Measurements from ENCODE around the gene MAD1L1. TPM values are rescaled to one million over a fixed set of nuclear protein-coding genes. Genes with fewer than 3 reads are reported as not detected.

MAD1L1 gene
- total and polyA plus RNA-seq, 2 of the 4 experiments (the other 2 are of a cell fraction): 29.0 to 40.9 TPM

DNA sequence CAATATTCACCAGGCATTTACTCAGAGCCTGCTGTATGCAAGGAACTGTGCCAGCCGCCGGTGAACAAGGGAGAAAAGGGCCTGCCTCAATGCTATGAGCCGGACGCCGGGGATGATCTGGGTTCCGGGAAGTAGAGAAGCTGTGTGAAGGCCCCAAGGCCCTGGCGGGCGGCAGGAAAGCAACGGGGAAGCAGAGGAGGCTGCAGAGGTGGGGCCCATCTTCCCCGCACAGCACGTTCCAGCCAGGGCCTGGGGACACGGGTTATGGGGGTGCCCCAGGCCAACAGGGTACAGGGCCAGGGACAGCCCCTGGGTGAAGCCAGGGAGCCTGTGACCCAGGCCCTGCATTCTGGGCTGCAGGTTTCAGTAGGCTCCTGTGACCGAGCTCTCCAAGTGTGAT, 179.3 kb downstream of the MAD1L1 start:
- Histone ChIP-seq H3K4me2 (ENCODE audit: low read depth, low read length) (no peak overlapping the region), H3K9ac (ENCODE audit: low read depth, low read length) (no peak overlapping the region), H3K18ac (ENCODE audit: low read depth, low read length) (no peak overlapping the region), H3K27ac (ENCODE audit: insufficient read depth, low read length) (no peak overlapping the region), H4K91ac (ENCODE audit: insufficient read depth, low read depth, low read length) (no peak overlapping the region), H2AFZ (replicated peaks; ENCODE audit: low read length, poor library complexity) (no peak overlapping the region), H2BK15ac (ENCODE audit: low read depth, low read length) (no peak overlapping the region), H3K79me1 (ENCODE audit: low read depth in 1 of 2, low read length in 2 of 2) (peaks cover 0 to 10% of the 10 kb centered on the region in 2 experiments; a peak in 3 of 4 replicates), H3K56ac (ENCODE audit: extremely low read depth, insufficient read depth, low read length) (no peak overlapping the region), H2BK5ac (ENCODE audit: low read depth, low read length, poor library complexity, severe bottlenecking) (no peak overlapping the region), H3K9me3 (ENCODE audit: control insufficient read depth, insufficient read depth, low read length) (no peaks in the 10 kb centered on the region), H2BK20ac (ENCODE audit: low read depth, low read length) (no peak overlapping the region), H3K4me3 (ENCODE audit: insufficient read depth, low read depth, low read length) (no peak overlapping the region), H4K20me1 (ENCODE audit: insufficient read depth, low read length) (peaks cover 4% of the 10 kb centered on the region), H3K23ac (ENCODE audit: low read depth, low read length) (no peak overlapping the region), H2BK120ac (ENCODE audit: low read depth, low read length) (no peak overlapping the region), H3K14ac (replicated peaks; ENCODE audit: low read depth, low read length) (no peak overlapping the region), H3K27me3 (ENCODE audit: control insufficient read depth, insufficient read depth, low read length) (no peaks in the 10 kb centered on the region), H2AK9ac (replicated peaks; ENCODE audit: low read depth, low read length, poor library complexity) (no peak overlapping the region), H3K9me1 (ENCODE audit: insufficient read depth, low read length) (no peaks in the 10 kb centered on the region; the same call in 1 of the 2 replicates), H4K8ac (ENCODE audit: low read depth in 2 of 2, low read length in 2 of 2) (no peak overlapping the region), H4K5ac (ENCODE audit: low read depth, low read length) (no peak overlapping the region), H3K4ac (ENCODE audit: low read depth, low read length) (no peak overlapping the region), H2AK5ac (ENCODE audit: low read depth, low read length) (no peak overlapping the region), H3K4me1 (ENCODE audit: control insufficient read depth, insufficient read depth, low read length) (no peaks in the 10 kb centered on the region), H3K36me3 (ENCODE audit: control insufficient read depth, insufficient read depth, low read length) (no peaks in the 10 kb centered on the region; the same call in 1 of the 2 replicates)
- in situ Hi-C loops (cut with MboI; ENCODE audit: low sequenced_read_pairs) (no loop called here), intact Hi-C loops (cut with micrococcal nuclease) (no loop called here), dilution Hi-C loops (cut with HindIII; ENCODE audit: low sequenced_read_pairs, unreplicated experiment) (no loop called here)
- ChIA-PET CTCF (no interaction called here), POLR2A (ENCODE audit: unreplicated experiment) (no interaction called here)
- no TSS peak for BruUV-seq (replicated peaks)
- WGBS, 2 experiments (ENCODE audit: extremely low coverage in 2 of 2, insufficient read length in 1 of 2): 97% methylated on average over 5 of the region's 13 CpGs; no CpG with 5 or more reads in 1 of the 2 experiments
- ATAC-seq (ENCODE audit: low read depth): no peak
- TF ChIP-seq CTCF (conservative IDR thresholded peaks at IDR 0.05; ENCODE audit: low read depth, low read length) (no peak), CHD1 (IDR thresholded peaks at IDR 0.05; ENCODE audit: low read depth, low read length) (no peak), NFE2L2 (IDR thresholded peaks at IDR 0.05; ENCODE audit: low read depth, low read length) (no peak), SMC3 (IDR thresholded peaks at IDR 0.05; ENCODE audit: low read depth, low read length) (no peak), RCOR1 (IDR thresholded peaks at IDR 0.05; ENCODE audit: insufficient replicate concordance, low read length) (no peak), CEBPB (IDR thresholded peaks at IDR 0.05; ENCODE audit: low read depth, low read length) (no peak), MXI1 (IDR thresholded peaks at IDR 0.05; ENCODE audit: borderline replicate concordance, low read depth, low read length) (no peak), MAFK (IDR thresholded peaks at IDR 0.05; ENCODE audit: low read depth, low read length) (no peak), RAD21 (IDR thresholded peaks at IDR 0.05; ENCODE audit: low read length) (no peak), BHLHE40 (IDR thresholded peaks at IDR 0.05; ENCODE audit: low read depth, low read length) (no peak), ELK1 (IDR thresholded peaks at IDR 0.05; ENCODE audit: borderline replicate concordance, low read depth, low read length) (no peak), MAZ (IDR thresholded peaks at IDR 0.05; ENCODE audit: borderline replicate concordance, low read depth, low read length) (no peak), RFX5 (IDR thresholded peaks at IDR 0.05; ENCODE audit: low read depth, low read length) (no peak), FOS (IDR thresholded peaks at IDR 0.05; ENCODE audit: low read depth, low read length) (no peak)
- TF ChIP-seq, protein P1, sequence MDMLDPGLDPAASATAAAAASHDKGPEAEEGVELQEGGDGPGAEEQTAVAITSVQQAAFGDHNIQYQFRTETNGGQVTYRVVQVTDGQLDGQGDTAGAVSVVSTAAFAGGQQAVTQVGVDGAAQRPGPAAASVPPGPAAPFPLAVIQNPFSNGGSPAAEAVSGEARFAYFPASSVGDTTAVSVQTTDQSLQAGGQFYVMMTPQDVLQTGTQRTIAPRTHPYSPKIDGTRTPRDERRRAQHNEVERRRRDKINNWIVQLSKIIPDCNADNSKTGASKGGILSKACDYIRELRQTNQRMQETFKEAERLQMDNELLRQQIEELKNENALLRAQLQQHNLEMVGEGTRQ (IDR thresholded peaks at IDR 0.05; ENCODE audit: low read depth, low read length): no peak
- DNase-seq: no peak
